SK-N-MC (cell line): ENCODE results near the gene AK2.

Source experiments
- DNase-seq: peaks from one replicate; pipeline ENCODE4 v3.0.0-alpha.2; 2011; ENCODE audit warnings: low read depth, low spot score
- H3K27ac ChIP-seq: fragments of 200-600 bp; sonication (generic); 2 replicates; pipeline ENCODE4 v1.5.1; 2016; ENCODE audit warnings: mixed run types
- H3K36me3 ChIP-seq: fragments of 200-600 bp; sonication (generic); 2 replicates; pipeline ENCODE4 v1.6.1; 2017; ENCODE audit warnings: antibody characterized with exemption, low read length, mixed read lengths; ENCODE audit not compliant: insufficient read depth
- H3K4me3 ChIP-seq: fragments of 200-600 bp; sonication (generic); 2 replicates; pipeline ENCODE4 v1.5.1; 2016
- H3K9ac ChIP-seq: fragments of 200-600 bp; sonication (generic); 2 replicates; pipeline ENCODE4 v1.8.0; 2017; ENCODE audit warnings: mixed run types, mixed read lengths; ENCODE audit not compliant: insufficient read length
- H3K9me3 ChIP-seq: fragments of 200-600 bp; sonication (generic); 2 replicates; pipeline ENCODE4 v1.6.1; 2017; ENCODE audit warnings: low read depth, mild to moderate bottlenecking, antibody characterized with exemption, low read length, moderate library complexity, mixed read lengths
- EZH2 ChIP-seq: fragments of 200-600 bp; sonication (generic); IDR thresholded peaks from one replicate; pipeline ENCODE4 v1.6.1; 2017; ENCODE audit warnings: antibody characterized with exemption
- FOXP2 ChIP-seq: optimal IDR thresholded peaks from 2 replicates; pipeline ENCODE3; 2011; ENCODE audit warnings: mild to moderate bottlenecking, moderate library complexity; ENCODE audit not compliant: insufficient read depth; ENCODE audit errors: extremely low read length, control extremely low read depth
- POLR2AphosphoS5 ChIP-seq: IDR thresholded peaks from 2 replicates; pipeline ENCODE4 v1.6.1; 2012; ENCODE audit warnings: mild to moderate bottlenecking, low read depth, low read length, borderline replicate concordance

AK2 gene

DNA sequence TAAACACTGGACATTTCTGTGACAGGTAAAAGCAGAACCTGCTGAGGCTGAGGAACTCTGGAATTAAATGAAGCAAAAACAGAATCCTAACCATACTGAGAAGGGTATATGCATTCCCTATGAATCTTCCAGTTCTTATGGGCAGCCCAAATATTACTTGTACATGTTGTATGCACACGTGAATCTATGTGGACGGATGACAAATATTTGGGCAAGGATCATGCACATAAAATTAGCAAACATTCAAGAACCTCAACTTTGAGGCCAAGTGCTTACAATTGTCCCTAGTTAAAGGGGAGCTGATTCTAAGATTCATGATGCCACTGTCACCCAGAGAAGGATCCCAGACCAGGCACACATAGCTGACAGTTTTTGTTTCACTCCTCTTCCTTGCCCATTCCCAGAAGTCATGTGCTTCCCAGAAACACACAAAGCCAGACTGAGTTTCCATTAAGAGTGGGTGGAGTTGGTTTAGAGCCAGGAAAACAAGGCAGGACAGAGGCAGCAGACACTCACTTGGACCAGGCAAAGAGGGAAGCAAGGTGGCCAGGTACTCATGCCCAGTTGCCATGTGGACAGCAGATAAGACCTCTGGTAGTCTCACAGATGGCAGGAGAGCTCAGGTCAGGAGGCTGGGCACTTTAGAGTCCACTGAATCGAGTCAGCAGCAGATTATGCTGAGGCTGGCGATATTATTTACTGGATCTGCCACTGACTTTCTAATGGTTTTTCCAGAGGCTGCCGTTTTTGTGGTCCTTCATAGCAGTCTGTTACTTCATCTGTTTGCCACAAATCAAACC is 25.6 kb downstream of the AK2 start:
- peaks cover 74% of the 10 kb centered on the region for H3K36me3 ChIP-seq
- TF ChIP-seq FOXP2 = no peak
- TF ChIP-seq POLR2AphosphoS5 = no peak
- TF ChIP-seq EZH2 = no peak
- DNase-seq = no peak

DNA sequence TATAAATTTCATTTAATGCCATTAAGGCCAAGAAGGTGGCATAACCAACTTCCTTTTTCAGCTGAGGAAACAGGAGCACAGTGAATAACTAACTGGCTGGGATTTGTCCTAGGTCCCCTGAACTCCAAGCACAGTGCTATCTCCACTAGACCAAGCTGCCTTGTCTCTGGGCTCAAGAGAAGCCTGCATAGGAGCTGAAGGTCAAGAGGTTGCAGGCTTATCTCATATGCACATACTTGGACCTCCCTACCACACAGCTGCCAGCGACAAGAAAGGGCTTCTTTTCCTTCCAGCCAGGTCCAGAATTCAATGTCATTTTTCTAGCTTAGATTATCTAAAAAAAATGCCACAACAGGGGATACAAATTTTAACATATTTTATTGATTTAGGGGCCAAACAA is 27.1 kb downstream of the AK2 start:
- Histone ChIP-seq H3K9me3 (no peaks in the 10 kb centered on the region), H3K4me3 (no peak overlapping the region), H3K9ac (no peak overlapping the region), H3K36me3 (peaks cover 66% of the 10 kb centered on the region), H3K27ac (no peak overlapping the region)
- TF ChIP-seq POLR2AphosphoS5 (no peak), EZH2 (no peak), FOXP2 (no peak)
- DNase-seq = no peak

More for the DNA sequence above, 25.6 kb downstream of the AK2 start:
- no peak overlapping the region for H3K4me3 ChIP-seq
- H3K27ac ChIP-seq = no peak overlapping the region
- no peaks in the 10 kb centered on the region for H3K9me3 ChIP-seq
- no peak overlapping the region for H3K9ac ChIP-seq

DNA sequence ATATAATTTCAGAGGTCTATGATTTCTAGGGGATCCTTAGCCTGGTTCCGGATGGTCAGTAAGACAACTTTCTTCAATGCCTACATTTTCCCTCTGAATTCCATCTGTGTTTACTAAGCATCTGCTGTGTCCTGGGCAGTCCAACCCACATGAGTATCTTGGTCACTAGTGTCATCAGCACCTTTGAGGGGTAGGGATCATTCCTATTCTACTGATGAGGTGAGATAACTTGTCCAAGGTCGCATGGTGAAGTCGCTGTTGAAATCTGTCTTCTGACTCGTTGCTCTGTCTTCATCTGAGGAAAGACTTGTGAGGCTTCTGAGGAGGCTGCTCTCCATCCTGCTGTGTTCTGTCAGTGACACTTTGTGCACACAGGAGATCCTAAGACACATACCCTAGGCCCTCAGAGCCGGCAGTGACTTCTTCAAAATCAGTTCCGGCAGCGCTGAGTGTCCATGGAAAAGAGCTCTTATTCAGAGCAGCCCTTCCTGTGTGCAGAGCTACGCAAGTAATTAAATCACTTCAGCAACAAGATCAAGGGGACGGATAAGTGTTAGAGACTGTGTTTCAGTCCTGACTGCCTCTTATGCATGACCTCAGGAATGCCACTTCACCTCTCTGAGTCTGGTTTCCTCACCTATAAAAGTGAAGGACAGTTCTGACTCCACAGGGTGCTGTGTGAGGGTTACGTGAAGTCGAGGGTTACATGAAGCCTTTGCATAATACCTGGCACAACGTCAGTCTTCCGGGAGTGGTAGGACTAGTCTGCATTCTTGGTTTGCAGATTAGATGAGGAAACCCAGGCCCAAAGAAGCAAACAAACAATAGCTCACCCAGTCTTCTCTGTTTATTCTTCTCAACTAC is 28.4 kb downstream of the AK2 start:
- Histone ChIP-seq H3K9me3 (no peaks in the 10 kb centered on the region), H3K27ac (no peak overlapping the region), H3K4me3 (no peak overlapping the region), H3K9ac (no peak overlapping the region), H3K36me3 (peaks cover 53% of the 10 kb centered on the region)
- TF ChIP-seq POLR2AphosphoS5 = no peak
- TF ChIP-seq EZH2 = no peak
- TF ChIP-seq FOXP2 = no peak
- no peak for DNase-seq

DNA sequence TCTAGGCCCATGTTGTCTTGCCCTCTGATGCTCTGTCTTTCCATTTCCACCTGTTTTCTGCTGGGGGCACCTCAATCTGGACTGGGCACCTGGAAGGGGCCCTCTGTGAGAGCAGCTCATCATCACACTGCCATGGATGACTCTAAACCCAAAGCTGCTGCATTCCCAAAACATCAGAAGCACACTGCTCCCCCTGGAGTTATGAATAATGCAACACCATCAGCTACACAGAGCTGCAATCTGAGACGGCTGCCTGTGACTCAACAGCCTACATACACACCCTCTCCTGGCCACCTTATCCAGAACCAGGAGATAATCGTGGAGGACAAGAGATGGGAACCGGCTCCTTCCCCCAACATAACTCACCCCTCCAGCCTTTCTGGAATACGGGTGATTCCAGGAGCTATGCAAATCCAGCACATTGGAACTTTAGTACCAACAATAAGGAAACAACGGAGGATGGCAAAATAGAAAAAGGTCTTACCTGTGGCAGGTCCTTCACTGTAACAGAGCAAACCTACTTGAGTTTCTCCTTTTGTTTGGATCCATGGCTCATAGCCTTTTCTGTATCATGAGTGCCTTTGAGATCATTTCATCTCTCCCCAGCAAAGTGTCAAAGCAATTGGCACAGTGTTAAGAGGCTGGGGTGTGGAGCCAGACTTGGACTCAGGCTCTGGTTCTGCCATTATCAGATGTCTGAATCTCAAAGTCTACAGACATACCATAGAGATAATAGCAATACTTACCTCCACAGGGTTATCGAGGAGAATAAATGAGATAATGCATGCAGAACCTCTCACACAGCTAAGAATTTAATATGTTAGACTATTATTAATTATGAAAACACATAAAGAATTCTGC is 29.3 kb downstream of the AK2 start:
- H3K27ac ChIP-seq = no peak overlapping the region
- H3K9me3 ChIP-seq = no peaks in the 10 kb centered on the region
- no peak overlapping the region for H3K4me3 ChIP-seq
- DNase-seq = no peak
- no peak for TF ChIP-seq POLR2AphosphoS5
- peaks cover 44% of the 10 kb centered on the region for H3K36me3 ChIP-seq
- H3K9ac ChIP-seq = no peak overlapping the region

DNA sequence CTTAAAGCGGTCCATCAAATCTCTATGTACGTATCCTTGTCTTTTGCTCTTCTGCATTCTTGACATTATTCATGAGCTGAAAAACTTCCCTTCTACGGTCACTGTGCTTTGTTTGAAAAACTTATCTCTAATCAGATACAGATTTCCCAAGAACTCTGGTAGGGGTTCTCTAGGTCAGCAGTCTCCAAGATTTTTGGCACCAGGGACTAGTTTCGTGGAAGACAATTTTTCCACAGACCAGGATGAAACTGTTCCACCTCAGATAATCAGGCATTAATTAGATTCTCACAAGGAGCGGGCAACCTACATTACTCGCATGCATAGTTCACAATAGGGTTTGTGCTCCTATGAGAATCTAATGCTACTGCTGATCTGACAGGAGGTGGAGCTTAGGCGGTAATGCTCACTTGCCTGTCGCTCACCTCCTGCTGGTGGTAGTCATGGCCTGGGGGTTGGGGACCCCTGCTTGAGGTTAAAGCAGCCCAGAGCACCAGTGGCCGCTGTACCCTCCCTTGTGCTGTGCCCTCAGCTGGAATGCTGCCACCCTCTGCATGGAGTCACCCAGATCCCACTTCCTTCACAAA is 30.8 kb downstream of the AK2 start:
- no peaks in the 10 kb centered on the region for H3K9me3 ChIP-seq
- H3K36me3 ChIP-seq = peaks cover 29% of the 10 kb centered on the region
- TF ChIP-seq FOXP2 = no peak
- DNase-seq = no peak
- H3K4me3 ChIP-seq = no peak overlapping the region
- H3K9ac ChIP-seq = no peak overlapping the region
- H3K27ac ChIP-seq = no peak overlapping the region

DNA sequence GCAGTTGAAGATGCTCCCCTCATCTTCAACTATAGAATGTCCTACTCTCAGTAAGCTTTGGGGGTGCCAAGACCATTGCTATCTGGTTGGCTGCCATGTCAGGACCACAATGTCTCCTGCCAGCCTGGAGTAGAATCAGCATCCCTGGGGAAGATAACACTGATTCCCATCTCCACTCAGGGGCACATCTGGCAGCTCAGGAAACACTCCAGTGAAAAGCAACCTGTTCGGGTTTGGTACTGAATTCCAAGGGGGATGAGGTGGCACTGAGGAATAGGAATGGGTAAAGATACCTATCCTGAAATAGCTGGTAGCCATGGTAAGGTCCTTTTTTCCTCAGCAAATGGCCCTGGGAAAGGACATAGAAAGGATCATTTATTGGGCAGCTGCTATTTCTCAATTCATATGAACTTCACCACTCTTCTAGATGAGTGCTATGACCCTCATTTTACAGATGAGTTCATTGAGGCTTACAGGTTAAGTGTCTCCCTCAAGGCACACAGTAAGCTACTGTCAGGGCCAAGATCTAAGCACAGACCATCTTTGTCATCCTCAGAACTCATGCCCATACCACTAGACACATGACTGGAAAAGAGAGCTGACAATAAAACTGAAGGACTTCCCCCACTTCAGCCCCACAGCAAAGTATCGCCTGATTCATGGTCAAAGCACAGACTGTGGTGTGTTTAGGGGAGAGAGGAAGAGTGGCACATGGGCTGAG is 31.4 kb downstream of the AK2 start:
- H3K9ac ChIP-seq = no peak overlapping the region
- no peak for DNase-seq
- peaks cover 23% of the 10 kb centered on the region for H3K36me3 ChIP-seq
- no peak for TF ChIP-seq EZH2
- no peak overlapping the region for H3K4me3 ChIP-seq
- no peaks in the 10 kb centered on the region for H3K9me3 ChIP-seq
- no peak overlapping the region for H3K27ac ChIP-seq

DNA sequence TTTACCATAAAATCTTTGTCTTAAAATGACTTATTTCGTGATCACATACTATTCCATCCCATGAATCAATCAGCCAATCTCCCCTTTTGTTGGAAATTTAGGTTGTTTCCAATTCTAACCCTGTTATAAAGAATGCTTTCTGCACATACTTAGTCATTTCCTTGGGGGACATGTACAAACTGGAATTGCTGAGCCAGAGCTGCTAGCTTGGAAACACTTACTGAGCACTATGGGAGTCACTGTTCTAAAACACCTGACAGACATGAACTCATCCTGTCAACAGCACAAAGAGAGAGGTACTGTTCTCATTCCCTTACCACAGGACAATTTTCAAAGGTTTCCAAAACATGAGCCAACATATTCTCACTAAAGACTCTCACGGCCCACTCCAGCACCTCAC is 32.1 kb downstream of the AK2 start:
- H3K36me3 ChIP-seq = peaks cover 20% of the 10 kb centered on the region
- H3K27ac ChIP-seq = no peak overlapping the region
- H3K9ac ChIP-seq = no peak overlapping the region
- no peak for TF ChIP-seq EZH2
- no peak for TF ChIP-seq POLR2AphosphoS5
- no peak for TF ChIP-seq FOXP2
- H3K4me3 ChIP-seq = no peak overlapping the region
- no peak for DNase-seq
- no peaks in the 10 kb centered on the region for H3K9me3 ChIP-seq

DNA sequence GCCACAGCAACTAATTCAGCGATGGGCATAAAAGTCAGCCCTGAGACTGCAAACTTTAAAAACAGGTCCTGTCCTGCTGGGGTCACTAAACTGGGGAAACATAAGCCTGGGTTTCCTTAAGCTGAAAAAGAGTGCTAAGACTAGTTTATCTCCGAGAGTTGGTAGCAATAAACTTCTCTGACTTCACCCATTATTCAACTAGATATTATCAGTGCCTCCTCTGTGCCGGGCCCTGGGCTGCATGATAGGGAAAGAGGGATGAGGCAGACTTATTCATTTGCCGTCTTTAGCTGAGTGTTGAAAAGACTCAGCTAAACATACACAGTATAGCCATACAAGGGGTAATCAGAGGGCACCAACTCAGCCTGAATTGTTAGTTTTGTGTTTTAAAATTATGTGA is 33.0 kb downstream of the AK2 start:
- peaks cover 11% of the 10 kb centered on the region for H3K36me3 ChIP-seq
- H3K9ac ChIP-seq = no peak overlapping the region
- no peak for TF ChIP-seq EZH2
- no peak for TF ChIP-seq FOXP2
- TF ChIP-seq POLR2AphosphoS5 = no peak
- H3K4me3 ChIP-seq = no peak overlapping the region
- DNase-seq = no peak
- no peak overlapping the region for H3K27ac ChIP-seq
- H3K9me3 ChIP-seq = no peaks in the 10 kb centered on the region
